HUES6 (cell line): ENCODE measurements around the gene RILPL2.
"Not testable (repeated sequence)": the region's sequence is repeated elsewhere in the genome, so short reads cannot be mapped to it uniquely, and the experiment has no call there.

ENCODE experiments used
- H3K27ac ChIP-seq: 2 replicates; pipeline ENCODE4 v1.7.0; 2013; ENCODE audit warnings: low read depth, mild to moderate bottlenecking, low read length, inconsistent platforms
- H3K27me3 ChIP-seq: 2 replicates; pipeline ENCODE4 v1.6.1; 2013; ENCODE audit warnings: low read length; ENCODE audit not compliant: control insufficient read depth, insufficient read depth
- H3K36me3 ChIP-seq: 2 replicates; pipeline ENCODE4 v1.6.1; 2013; ENCODE audit warnings: low read length; ENCODE audit not compliant: control insufficient read depth, insufficient read depth
- H3K4me1 ChIP-seq: 2 replicates; pipeline ENCODE4 v1.6.1; 2013; ENCODE audit warnings: low read length; ENCODE audit not compliant: control insufficient read depth, insufficient read depth
- H3K4me3 ChIP-seq: 2 replicates; pipeline ENCODE4 v1.5.1; 2013; ENCODE audit warnings: low read depth, low read length
- H3K9ac ChIP-seq: one replicate; pipeline ENCODE4 v1.6.1; 2013; ENCODE audit warnings: mild to moderate bottlenecking, low read length
- H3K9me3 ChIP-seq: 2 replicates; pipeline ENCODE4 v1.6.1; 2013; ENCODE audit warnings: low read depth, low read length; ENCODE audit not compliant: control insufficient read depth, insufficient read depth

Gene RILPL2

GRCh38 chr12:123428591-123428990, 7.9 kb downstream of the RILPL2 start:
- Histone ChIP-seq H3K27me3 (no peaks in the 10 kb centered on the region), H3K9ac (no peak overlapping the region), H3K9me3 (peaks cover 7% of the 10 kb centered on the region; the same call in 1 of the 2 replicates), H3K4me3 (no peak overlapping the region), H3K4me1 (no peaks in the 10 kb centered on the region), H3K27ac (no peak overlapping the region), H3K36me3 (no peaks in the 10 kb centered on the region)

DNA sequence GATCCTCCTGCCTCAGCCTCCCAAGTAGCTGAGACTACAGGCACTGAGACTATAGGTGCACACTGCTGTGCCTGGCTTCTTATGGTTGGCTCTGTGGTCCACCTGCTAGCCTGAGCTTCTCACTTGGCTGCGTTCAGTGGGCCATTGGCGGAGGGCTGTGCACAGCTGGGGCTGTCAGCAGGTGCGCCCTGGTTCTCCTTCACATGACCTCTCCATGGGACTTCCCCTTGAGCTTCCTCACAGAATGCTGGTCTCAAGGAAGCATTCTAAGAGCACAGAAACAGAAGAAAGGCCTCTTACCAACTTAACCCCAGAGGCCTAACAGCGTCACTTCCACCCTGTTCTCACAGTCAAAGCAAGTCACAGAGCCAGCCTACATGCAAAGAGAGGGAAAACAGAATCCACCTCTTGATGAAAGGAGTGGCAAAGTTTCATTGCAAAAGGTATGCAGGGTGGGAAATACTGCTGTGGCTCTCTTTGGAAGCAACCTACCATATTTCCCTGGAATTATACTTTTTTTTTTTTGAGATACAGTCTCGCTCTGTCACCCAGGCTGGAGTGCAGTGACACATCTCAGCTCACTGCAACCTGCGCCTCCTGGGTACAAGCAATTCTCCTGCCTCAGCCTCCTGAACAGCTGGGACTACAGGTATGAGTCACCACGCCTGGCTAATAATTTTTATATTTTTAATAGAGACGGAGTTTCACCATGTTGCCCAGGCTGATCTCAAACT, 9.3 kb downstream of the RILPL2 start:
- Histone ChIP-seq H3K27ac (no peak overlapping the region), H3K4me1 (no peaks in the 10 kb centered on the region), H3K4me3 (no peak overlapping the region), H3K9ac (no peak overlapping the region), H3K36me3 (no peaks in the 10 kb centered on the region), H3K27me3 (no peaks in the 10 kb centered on the region), H3K9me3 (peaks cover 7% of the 10 kb centered on the region; the same call in 1 of the 2 replicates)

DNA sequence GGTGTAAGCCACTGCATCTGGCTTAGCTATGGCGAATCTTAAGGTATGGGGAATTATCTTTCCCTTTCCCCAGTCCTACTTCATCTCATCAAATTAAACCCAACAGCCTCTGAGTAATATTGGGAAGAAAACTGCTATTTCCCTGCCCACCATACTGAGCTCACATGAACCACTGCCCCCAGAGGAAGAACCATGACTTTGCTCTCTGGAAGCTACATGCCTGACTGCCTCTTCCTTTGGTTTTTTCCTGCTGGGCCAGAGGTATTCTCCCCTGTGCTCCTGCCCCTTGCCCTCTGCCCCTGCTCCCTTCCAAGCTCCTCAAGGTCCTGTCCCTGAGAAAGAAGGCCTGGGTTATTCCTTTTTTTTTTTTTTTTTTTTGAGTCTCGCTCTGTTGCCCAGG, 15.2 kb downstream of the RILPL2 start:
- Histone ChIP-seq H3K4me1 (no peaks in the 10 kb centered on the region), H3K27ac (no peak overlapping the region), H3K36me3 (no peaks in the 10 kb centered on the region), H3K9me3 (peaks cover 7% of the 10 kb centered on the region; the same call in 1 of the 2 replicates), H3K27me3 (no peaks in the 10 kb centered on the region), H3K4me3 (no peak overlapping the region), H3K9ac (no peak overlapping the region)

DNA sequence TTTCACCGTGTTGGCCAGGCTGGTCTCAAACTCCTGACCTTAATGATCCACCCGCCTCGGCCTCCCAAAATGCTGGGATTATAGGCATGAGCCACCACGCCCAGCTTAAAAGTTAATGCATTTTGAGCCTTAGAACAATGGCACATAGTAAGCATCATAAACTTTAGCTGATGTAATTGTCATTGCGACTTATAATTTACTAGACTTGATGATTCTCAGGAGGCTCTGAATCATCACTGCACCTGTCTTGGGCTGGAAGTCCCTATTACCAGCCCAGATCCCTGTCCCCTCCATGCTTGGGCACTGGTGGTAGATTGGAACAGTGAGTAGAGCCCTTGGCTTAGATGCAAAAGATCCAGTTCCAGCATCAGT, 26.5 kb downstream of the RILPL2 start:
- peaks cover 30% of the 10 kb centered on the region for H3K36me3 ChIP-seq
- H3K27ac ChIP-seq = no peak overlapping the region
- no peaks in the 10 kb centered on the region for H3K4me1 ChIP-seq
- H3K9ac ChIP-seq = no peak overlapping the region
- no peak overlapping the region for H3K4me3 ChIP-seq
- no peaks in the 10 kb centered on the region for H3K27me3 ChIP-seq
- no peaks in the 10 kb centered on the region for H3K9me3 ChIP-seq

DNA sequence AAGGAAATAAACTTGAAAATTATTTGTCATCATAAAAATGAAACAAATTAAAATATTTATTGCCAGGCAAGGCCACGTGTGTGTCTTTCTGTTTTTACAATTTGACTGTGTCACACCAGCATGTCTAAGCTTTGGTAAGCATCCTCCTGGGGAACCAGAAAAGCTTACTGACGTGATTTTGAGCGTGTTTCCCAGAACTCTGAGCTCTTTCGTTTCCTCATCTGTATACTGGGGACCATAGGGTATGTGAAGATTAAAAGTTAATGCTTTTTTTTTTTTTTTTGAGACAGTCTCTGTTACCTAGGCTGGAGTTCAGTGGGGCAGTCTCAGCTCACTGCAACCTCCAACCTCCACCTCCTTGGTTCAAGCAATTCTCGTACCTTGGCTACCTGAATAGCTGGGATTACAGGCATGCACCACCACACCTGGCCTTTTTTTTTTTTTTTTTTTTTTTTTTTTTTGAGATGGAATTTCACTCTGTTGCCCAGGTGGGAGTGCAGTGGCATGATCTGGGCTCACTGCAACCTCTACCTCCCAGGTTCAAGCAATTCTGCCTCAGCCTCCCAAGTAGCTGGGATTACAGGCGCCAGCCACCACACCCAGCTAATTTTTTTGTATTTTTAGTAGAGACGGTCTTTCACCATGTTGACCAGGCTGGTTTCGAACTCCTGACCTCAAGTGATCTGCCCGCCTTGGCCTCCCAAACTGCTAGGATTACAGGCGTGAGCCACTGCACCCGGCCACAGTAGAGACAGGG, 27.0 kb downstream of the RILPL2 start:
- H3K9ac ChIP-seq, H3K27ac ChIP-seq, H3K9me3 ChIP-seq, H3K4me1 ChIP-seq, H3K27me3 ChIP-seq, H3K4me3 ChIP-seq: not testable (repeated sequence)
- peaks cover 36% of the 10 kb centered on the region for H3K36me3 ChIP-seq

DNA sequence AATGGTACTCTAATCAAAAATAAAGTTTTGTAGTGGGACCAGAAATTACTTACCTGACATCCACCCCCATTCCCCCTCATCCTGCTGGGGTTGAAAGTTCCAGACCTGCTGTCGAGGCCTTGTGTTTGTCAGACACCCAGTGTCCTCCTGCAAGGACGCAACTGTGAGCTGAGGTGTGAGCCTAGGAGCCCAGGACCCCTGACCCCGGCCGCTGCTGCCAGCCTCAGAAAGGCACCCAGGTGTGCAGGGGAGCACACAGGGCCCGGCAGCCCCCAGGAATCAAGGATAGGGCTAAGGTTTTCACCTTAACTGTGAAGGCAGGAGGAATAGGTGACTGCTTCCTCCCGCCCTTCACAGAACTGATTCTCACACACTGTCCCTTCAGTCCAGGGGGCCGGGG, 27.9 kb downstream of the RILPL2 start:
- not testable (repeated sequence) for H3K27ac ChIP-seq, H3K4me1 ChIP-seq, H3K4me3 ChIP-seq, H3K9ac ChIP-seq, H3K27me3 ChIP-seq, H3K9me3 ChIP-seq
- H3K36me3 ChIP-seq = peaks cover 44% of the 10 kb centered on the region

DNA sequence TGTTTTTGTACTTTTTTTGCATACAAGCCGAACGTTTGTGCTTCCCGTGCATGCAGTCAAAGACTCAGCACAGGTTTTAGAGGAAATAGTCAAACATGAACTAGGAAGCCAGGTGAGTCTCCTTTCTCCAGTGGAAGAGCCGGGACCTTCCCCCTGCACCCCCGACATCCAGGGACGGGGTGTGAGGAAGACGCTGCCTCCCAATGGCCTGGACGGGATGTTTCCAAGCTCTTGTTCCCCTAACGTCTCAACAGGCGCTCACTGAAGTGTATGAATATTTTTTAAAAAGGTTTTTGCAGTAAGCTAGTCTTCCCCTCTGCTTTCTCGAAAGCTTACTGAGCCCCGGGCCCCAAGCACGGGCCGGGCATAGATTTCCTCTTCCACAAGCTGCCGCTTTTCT, 28.6 kb downstream of the RILPL2 start:
- peaks cover 51% of the 10 kb centered on the region for H3K36me3 ChIP-seq
- not testable (repeated sequence) for H3K27ac ChIP-seq, H3K9ac ChIP-seq, H3K27me3 ChIP-seq, H3K4me1 ChIP-seq, H3K9me3 ChIP-seq, H3K4me3 ChIP-seq

- H3K4me1 ChIP-seq, H3K9ac ChIP-seq, H3K4me3 ChIP-seq, H3K27ac ChIP-seq, H3K9me3 ChIP-seq: not testable (repeated sequence)
- peaks cover 13% of the 10 kb centered on the region for H3K27me3 ChIP-seq
- H3K36me3 ChIP-seq = peaks cover 58% of the 10 kb centered on the region
Observed at GRCh38 chr12:123407269-123407668, 29.2 kb downstream of the RILPL2 start.

DNA sequence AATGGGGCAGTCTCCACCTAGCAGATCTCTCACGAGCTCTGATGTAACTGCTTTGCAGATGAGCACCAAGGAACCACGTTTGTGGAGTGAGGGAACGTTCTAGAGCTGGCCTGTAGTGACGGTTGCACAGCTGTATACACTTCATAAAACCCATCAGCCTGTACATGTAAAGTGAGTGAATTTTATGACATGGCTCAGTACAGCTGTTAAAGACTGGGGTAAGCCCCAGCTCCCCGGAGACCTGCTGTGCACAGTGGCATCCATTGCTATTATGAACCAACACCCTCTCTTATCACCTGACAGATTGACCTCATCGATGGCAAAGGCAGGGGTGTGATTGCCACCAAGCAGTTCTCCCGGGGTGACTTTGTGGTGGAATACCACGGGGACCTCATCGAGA, 31.9 kb downstream of the RILPL2 start:
- no peak overlapping the region for H3K4me3 ChIP-seq
- H3K9ac ChIP-seq = no peak overlapping the region
- no peaks in the 10 kb centered on the region for H3K9me3 ChIP-seq
- peaks cover 59% of the 10 kb centered on the region for H3K36me3 ChIP-seq
- peaks cover 8% of the 10 kb centered on the region for H3K4me1 ChIP-seq
- peaks cover 18% of the 10 kb centered on the region for H3K27me3 ChIP-seq
- no peak overlapping the region for H3K27ac ChIP-seq

DNA sequence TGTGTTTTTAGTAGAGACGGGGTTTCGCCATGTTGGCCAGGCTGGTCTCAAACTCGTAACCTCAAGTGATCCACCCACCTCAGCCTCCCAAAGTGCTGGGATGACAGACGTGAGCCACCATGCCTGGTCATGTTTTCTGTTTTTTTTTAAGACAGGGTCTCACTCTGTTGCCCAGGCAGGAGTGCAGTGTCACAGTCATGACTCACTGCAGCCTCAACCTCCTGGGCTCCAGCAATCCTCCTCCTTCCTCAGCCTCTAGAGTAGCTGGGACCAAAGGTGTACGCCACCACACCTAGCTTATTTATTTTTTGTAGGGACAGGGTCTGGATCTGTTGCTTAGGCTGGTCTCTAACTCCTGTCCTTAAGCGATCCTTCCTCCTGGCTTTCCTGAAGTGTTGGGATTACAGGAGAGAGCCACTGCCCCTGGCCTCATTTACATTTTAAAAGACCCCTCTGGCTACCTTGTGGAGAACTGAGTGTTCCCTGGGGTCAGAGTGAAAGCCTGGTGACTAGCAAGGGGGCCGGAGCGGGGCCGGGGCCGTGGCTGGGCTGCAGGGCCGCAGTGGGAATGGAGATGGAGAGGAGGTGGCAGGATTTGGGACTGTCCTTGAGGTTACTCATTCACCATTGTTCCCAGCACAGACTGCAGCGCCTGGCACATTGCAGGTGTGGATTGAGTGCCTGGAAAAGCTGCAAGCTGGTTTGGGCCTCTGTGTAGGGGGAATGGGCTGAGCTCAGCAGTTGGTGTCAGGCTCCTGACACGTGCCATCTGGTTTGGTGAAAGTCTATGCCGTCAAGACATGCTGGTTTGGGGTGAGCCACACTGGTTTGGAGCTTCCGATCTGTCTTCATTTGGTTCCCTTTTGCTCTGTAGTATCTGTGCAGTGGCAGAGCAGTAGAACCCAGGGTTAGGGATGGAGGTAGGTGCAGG, 34.5 kb downstream of the RILPL2 start:
- no peak overlapping the region for H3K4me3 ChIP-seq
- peaks cover 20% of the 10 kb centered on the region for H3K27me3 ChIP-seq
- H3K9me3 ChIP-seq = no peaks in the 10 kb centered on the region
- no peak overlapping the region for H3K27ac ChIP-seq
- peaks cover 8% of the 10 kb centered on the region for H3K4me1 ChIP-seq
- no peak overlapping the region for H3K9ac ChIP-seq
- H3K36me3 ChIP-seq = peaks cover 66% of the 10 kb centered on the region

DNA sequence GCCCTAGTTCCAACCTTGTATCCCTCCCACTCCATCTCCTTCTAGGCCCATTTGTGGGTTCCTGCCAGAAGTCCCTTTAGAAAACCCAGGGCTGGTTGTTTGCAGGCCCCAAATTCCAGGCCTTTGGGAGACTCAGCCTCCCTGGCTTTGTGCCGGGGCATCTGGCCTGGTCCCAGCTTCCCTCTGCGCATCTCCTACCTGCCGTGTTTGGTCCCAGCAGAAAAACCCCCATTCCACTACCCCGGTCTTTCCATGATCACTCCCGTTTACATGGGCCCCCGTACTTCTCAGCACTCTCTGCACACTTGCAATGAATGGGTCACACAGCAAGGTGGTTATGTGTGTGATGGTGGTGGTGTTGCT, 37.2 kb downstream of the RILPL2 start:
- Histone ChIP-seq H3K27me3 (peaks cover 20% of the 10 kb centered on the region), H3K4me1 (peaks cover 8% of the 10 kb centered on the region), H3K27ac (no peak overlapping the region), H3K9me3 (no peaks in the 10 kb centered on the region), H3K9ac (no peak overlapping the region), H3K36me3 (peaks cover 65% of the 10 kb centered on the region), H3K4me3 (no peak overlapping the region)
